VCaP (cell line): Measurements from ENCODE around the gene LMO3.

Experiments used
- H3K27ac ChIP-seq: fragments of 450-650 bp; 2 replicates; pipeline ENCODE4 v1.5.1; 2017
- TF ChIP-seq, protein P1 (sequence below): fragments of 450-650 bp; conservative IDR thresholded peaks from 2 replicates; pipeline ENCODE4 v1.5.1; 2017; ENCODE audit warnings: mild to moderate bottlenecking, moderate library complexity

LMO3 gene

DNA sequence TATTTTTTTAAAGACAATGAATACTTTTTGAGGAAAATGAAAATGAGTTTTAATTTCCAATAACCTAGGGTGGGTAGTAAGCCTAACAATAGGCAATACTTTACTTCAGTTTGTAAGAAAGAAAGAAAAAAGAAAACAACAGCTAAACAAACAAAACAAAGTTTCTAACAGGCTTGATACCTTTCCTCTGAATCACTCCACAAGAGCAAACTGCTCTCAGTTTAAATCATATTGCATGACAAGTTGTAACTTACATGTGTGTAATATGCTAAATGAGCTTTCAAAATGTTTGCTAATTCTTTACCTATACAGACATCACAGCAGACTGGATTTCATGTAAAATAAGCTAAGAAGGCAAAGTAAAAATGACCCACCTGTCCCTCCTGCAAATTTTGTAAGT is 6.7 kb upstream of the LMO3 start:
- no peak overlapping the region for H3K27ac ChIP-seq
- TF ChIP-seq, protein P1, sequence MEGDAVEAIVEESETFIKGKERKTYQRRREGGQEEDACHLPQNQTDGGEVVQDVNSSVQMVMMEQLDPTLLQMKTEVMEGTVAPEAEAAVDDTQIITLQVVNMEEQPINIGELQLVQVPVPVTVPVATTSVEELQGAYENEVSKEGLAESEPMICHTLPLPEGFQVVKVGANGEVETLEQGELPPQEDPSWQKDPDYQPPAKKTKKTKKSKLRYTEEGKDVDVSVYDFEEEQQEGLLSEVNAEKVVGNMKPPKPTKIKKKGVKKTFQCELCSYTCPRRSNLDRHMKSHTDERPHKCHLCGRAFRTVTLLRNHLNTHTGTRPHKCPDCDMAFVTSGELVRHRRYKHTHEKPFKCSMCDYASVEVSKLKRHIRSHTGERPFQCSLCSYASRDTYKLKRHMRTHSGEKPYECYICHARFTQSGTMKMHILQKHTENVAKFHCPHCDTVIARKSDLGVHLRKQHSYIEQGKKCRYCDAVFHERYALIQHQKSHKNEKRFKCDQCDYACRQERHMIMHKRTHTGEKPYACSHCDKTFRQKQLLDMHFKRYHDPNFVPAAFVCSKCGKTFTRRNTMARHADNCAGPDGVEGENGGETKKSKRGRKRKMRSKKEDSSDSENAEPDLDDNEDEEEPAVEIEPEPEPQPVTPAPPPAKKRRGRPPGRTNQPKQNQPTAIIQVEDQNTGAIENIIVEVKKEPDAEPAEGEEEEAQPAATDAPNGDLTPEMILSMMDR: no peak

DNA sequence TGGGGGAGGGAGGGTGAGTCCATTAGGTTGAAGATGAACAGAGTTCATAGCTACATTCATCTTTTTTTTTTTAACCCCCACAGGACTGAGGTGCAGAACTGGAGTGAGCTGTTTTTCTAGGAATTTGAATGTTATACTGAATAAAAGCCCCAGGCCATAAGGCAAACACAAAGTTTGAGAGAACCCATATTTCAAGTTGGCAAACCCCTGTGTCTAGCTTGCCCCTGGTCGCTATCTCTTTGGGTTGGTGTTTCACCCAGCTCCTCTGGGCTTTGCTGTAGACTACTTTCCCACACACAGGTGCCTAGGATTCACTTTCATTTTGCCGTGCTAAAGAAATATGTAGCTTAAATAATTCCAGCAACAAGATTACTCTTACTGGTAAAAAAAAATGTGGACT is 5.2 kb upstream of the LMO3 start:
- TF ChIP-seq, protein P1: no peak
- no peak overlapping the region for H3K27ac ChIP-seq

DNA sequence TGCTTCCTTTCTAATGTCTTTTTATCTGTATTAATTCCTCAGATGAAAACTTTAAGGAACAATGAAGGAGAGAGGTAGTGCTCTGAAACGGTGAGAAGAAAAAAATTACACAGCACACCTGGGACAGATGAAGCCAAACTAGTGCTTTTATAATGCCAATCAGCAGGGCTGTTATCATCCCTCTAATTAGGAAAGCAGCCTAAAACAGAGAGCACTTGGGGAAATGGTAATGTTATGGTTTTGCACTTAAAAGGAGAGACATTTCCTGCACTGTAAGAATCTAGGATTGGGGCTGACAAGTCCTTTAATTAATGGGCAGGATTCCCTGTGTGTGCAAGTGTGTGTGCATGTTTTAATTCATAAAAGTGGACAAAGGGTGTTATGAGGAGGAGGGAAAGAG is 4.8 kb upstream of the LMO3 start:
- TF ChIP-seq, protein P1: no peak
- no peak overlapping the region for H3K27ac ChIP-seq

- H3K27ac ChIP-seq: no peak overlapping the region
- TF ChIP-seq, protein P1: no peak
These were observed 4.1 kb upstream of the LMO3 start for GRCh38 chr12:16610001-16610585.

DNA sequence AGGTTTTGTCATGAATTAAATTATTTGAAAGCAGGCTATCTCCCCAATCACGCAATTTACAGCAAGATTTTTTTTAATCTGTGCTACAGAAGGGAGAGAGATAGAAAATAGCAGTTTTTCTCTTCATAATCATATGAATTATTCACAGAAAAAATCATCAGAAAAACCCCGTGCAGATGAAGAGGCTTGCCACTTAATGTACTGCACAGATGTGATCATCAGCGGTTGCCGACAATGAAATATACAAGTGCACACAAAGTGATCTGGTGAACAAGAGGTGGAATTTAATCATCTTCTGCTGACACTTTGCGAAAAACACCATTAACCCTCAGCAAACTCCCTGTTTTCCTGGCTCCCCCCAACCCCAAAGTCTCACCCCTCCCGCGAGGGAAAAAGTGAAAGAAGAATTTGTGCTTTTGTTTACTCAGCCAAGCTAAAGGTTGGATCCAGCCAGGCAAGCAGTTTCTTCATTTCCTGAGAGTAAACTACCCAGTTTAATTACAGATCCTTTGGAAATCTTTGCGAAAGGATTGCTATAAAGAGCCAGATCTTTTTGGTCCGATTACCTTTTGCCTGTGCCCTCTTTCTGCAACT is 3.1 kb upstream of the LMO3 start:
- TF ChIP-seq, protein P1: no peak
- H3K27ac ChIP-seq: no peak overlapping the region

GRCh38 chr12:16607906-16608775 is 2.2 kb upstream of the LMO3 start:
- TF ChIP-seq, protein P1: no peak
- H3K27ac ChIP-seq: no peak overlapping the region

DNA sequence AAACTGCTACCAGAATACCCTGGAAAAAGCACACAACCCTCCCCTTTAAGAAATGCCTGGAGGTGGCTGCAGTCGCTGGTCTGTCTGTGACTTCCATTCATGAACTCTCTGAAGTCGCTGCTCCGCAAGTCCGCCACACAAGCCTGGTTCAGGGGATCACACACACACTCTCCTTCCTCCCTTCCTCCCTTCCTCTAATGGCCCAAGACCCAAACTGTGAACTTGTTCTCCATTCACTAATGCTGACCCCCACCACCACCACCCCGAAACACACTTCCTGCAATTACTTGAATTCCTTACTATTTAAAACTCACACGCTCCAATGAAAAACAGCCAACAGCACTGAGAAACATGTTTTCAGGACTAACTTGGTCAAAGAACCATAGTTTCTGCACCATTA is 1.0 kb upstream of the LMO3 start:
- TF ChIP-seq, protein P1: no peak
- no peak overlapping the region for H3K27ac ChIP-seq
